DOHH2 (cell line): Measurements from ENCODE around the gene NUDT13.

Source experiments
- H3F3A ChIP-seq: fragments of 200-600 bp; sonication (generic), shearing (Covaris generic); 2 replicates; pipeline ENCODE4 v1.6.0; 2016; ENCODE audit warnings: antibody characterized with exemption, mild to moderate bottlenecking; ENCODE audit not compliant: control insufficient read depth, insufficient read depth
- H3K27ac ChIP-seq: fragments of 200-600 bp; sonication (generic); 2 replicates; pipeline ENCODE4 v1.5.1; 2014; ENCODE audit warnings: low read depth, mild to moderate bottlenecking, low read length, moderate library complexity
- H3K27me3 ChIP-seq: fragments of 200-600 bp; sonication (generic); 2 replicates; pipeline ENCODE4 v1.6.1; 2014; ENCODE audit warnings: mild to moderate bottlenecking, low read length, mixed read lengths; ENCODE audit not compliant: control insufficient read depth
- H3K36me3 ChIP-seq: fragments of 200-600 bp; sonication (generic); 2 replicates; pipeline ENCODE4 v1.6.1; 2014; ENCODE audit warnings: mild to moderate bottlenecking, low read length, moderate library complexity, mixed read lengths; ENCODE audit not compliant: control insufficient read depth
- H3K4me1 ChIP-seq: fragments of 200-600 bp; sonication (generic); 2 replicates; pipeline ENCODE4 v1.6.1; 2014; ENCODE audit warnings: mild to moderate bottlenecking, low read length, mixed read lengths; ENCODE audit not compliant: control insufficient read depth
- H3K4me2 ChIP-seq: fragments of 200-600 bp; sonication (generic); 2 replicates; pipeline ENCODE4 v1.6.0; 2014; ENCODE audit warnings: mild to moderate bottlenecking, low read length, moderate library complexity
- H3K4me3 ChIP-seq: fragments of 200-600 bp; sonication (generic); 2 replicates; pipeline ENCODE4 v1.5.1; 2014; ENCODE audit warnings: mild to moderate bottlenecking, low read length, mixed read lengths
- H3K79me2 ChIP-seq: fragments of 200-600 bp; sonication (generic); 2 replicates; pipeline ENCODE4 v1.6.1; 2014; ENCODE audit warnings: mild to moderate bottlenecking, low read length, mixed read lengths; ENCODE audit not compliant: control insufficient read depth
- H3K9me2 ChIP-seq: fragments of 200-600 bp; sonication (generic); replicated peaks from 2 replicates; pipeline ENCODE4 v1.6.1; 2014; ENCODE audit warnings: mild to moderate bottlenecking, low read length, mixed read lengths; ENCODE audit not compliant: control insufficient read depth
- H3K9me3 ChIP-seq: fragments of 200-600 bp; sonication (generic); 2 replicates; pipeline ENCODE4 v1.6.1; 2014; ENCODE audit warnings: antibody characterized with exemption, low read length, mixed read lengths; ENCODE audit not compliant: control insufficient read depth, insufficient read depth
- H4K20me1 ChIP-seq: fragments of 200-600 bp; sonication (generic); 2 replicates; pipeline ENCODE4 v1.6.0; 2014; ENCODE audit warnings: low read depth, mild to moderate bottlenecking, antibody characterized with exemption, low read length, moderate library complexity; ENCODE audit not compliant: control insufficient read depth, insufficient read depth
- EZH2phosphoT487 ChIP-seq: fragments of 200-600 bp; sonication (generic); IDR thresholded peaks from 2 replicates; pipeline ENCODE4 v1.6.1; 2017; ENCODE audit warnings: borderline replicate concordance, mild to moderate bottlenecking, antibody characterized with exemption, low read length, moderate library complexity, mixed read lengths
- TF ChIP-seq, protein P1 (sequence below): fragments of 200-600 bp; sonication (generic); IDR thresholded peaks from one replicate; pipeline ENCODE4 v1.5.1; 2014; ENCODE audit warnings: antibody characterized with exemption, mild to moderate bottlenecking, low read depth, low read length; ENCODE audit not compliant: poor library complexity, severe bottlenecking

NUDT13 gene

DNA sequence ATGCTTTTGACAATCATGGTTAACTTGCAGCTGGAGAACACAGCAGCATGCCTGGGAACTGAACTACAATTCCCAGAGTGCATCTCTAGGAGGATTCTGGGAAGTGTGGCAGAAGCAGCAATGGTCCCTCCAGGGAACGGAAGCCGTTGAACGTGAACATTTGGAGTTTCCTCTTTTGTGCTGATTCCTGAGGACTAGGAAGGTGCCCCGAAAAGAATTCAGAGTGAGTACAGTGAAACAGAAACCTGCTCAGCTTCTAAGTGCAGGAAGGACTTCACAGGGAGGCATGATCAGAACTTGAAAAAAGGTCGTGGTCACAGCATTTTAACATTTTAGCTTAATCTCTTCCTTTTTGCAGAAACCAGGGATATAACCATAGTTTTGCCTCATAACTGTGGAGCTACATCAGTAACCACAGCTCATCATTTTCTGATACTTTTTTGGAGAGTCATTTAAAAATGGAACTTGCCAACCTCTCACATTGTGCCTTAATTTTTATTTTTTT lies at the start of gene NUDT13:
Gene NUDT13 (plus strand): TSS at position 111 of the 505 bp plus-strand sequence. CDS start 3,911 bp downstream, outside the sequence.
- H4K20me1 ChIP-seq = no peaks in the 10 kb centered on the region
- peaks cover 3% of the 10 kb centered on the region; the same call in 1 of the 2 replicates for H3K36me3 ChIP-seq
- no peaks in the 10 kb centered on the region for H3K9me2 ChIP-seq
- peaks cover 26% of the 10 kb centered on the region for H3F3A ChIP-seq
- H3K27ac ChIP-seq = peak within 1 kb of the TSS; percentile 79
- peaks cover 11% of the 10 kb centered on the region for H3K4me1 ChIP-seq
- peaks cover 3% of the 10 kb centered on the region for H3K79me2 ChIP-seq
- H3K4me3 ChIP-seq = peak within 1 kb of the TSS; percentile 87
- peaks cover 11% of the 10 kb centered on the region; the same call in 1 of the 2 replicates for H3K9me3 ChIP-seq
- no peaks in the 10 kb centered on the region for H3K27me3 ChIP-seq
- TF ChIP-seq, protein P1, sequence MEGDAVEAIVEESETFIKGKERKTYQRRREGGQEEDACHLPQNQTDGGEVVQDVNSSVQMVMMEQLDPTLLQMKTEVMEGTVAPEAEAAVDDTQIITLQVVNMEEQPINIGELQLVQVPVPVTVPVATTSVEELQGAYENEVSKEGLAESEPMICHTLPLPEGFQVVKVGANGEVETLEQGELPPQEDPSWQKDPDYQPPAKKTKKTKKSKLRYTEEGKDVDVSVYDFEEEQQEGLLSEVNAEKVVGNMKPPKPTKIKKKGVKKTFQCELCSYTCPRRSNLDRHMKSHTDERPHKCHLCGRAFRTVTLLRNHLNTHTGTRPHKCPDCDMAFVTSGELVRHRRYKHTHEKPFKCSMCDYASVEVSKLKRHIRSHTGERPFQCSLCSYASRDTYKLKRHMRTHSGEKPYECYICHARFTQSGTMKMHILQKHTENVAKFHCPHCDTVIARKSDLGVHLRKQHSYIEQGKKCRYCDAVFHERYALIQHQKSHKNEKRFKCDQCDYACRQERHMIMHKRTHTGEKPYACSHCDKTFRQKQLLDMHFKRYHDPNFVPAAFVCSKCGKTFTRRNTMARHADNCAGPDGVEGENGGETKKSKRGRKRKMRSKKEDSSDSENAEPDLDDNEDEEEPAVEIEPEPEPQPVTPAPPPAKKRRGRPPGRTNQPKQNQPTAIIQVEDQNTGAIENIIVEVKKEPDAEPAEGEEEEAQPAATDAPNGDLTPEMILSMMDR = no peak
- no peak for TF ChIP-seq EZH2phosphoT487
- H3K4me2 ChIP-seq = peak within 1 kb of the TSS; percentile 91

DNA sequence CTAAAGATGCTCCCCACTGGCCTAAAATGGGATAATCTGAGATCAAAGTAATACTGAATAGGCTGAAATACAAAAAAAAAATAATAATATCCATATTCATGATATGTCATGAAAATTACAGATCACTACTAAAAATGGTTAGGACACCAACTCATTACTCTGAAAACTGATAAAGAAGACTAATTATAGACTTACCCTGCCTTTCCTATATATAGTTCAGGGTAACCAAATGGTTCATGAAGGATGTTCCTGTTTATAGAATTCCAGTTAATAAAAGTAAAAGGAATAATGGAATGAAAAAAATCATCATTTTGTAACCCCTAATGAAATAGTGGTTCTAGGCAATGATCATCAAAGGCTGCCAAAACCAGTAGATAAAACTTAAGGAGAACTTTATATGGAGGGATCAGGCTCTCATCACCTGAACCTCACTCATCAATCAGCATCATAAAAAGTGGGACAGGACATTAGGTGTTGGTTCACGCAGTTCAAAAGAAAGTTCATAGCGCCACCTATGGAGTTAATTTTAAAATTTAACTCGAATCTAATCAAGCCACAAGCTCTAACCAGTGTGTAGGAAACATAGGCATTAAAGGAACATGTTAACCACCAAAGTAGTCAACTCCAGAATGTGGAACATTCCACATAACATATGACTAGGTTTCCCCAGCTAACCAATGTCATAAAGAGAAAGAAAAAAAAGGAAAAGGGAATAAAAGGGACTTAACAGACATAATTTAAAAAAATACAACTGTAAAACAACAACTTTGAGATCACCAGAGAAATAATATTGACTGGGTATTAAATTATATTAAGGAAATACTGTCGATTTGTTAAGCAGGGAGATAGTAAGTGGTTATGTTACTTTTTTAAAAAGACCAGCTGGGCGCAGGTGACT lies 49.3 kb upstream of the NUDT13 start:
- Histone ChIP-seq H4K20me1 (peaks cover 3% of the 10 kb centered on the region; the same call in 1 of the 2 replicates), H3K4me3 (no peak overlapping the region)

DNA sequence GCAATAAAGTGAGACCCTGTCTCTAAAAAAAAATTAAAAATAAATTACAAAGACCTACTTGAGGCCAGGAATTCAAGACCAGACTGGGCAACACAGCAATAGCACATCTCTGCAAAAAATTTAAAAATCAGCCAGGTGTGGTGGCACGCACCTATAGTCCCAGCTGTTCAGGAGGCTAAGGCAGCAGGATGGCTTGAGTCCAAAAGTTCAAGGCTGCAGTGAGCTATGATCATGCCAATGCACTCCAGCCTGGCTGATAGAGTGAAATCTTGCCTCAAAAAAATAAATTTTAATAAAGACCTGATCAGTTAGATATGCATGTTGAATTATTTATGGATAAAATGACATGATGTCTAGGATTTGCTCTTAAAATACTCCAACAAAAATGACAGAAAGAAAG lies 48.5 kb upstream of the NUDT13 start:
- Histone ChIP-seq H3K36me3 (peaks cover 65% of the 10 kb centered on the region), H3K79me2 (no peaks in the 10 kb centered on the region), H3K4me1 (peaks cover 4% of the 10 kb centered on the region; the same call in 1 of the 2 replicates), H3K27ac (no peak overlapping the region), H4K20me1 (peaks cover 3% of the 10 kb centered on the region; the same call in 1 of the 2 replicates), H3K9me2 (no peaks in the 10 kb centered on the region), H3K27me3 (no peaks in the 10 kb centered on the region), H3K4me3 (no peak overlapping the region), H3K4me2 (no peak overlapping the region), H3F3A (peaks cover 7% of the 10 kb centered on the region), H3K9me3 (no peaks in the 10 kb centered on the region)
- TF ChIP-seq EZH2phosphoT487 = no peak
- TF ChIP-seq, protein P1 = no peak

More for the DNA sequence above, 49.3 kb upstream of the NUDT13 start:
- Histone ChIP-seq H3K9me3 (no peaks in the 10 kb centered on the region), H3K4me1 (peaks cover 4% of the 10 kb centered on the region; the same call in 1 of the 2 replicates), H3K9me2 (no peaks in the 10 kb centered on the region), H3K79me2 (no peaks in the 10 kb centered on the region), H3K36me3 (peaks cover 57% of the 10 kb centered on the region), H3K27me3 (no peaks in the 10 kb centered on the region), H3F3A (peaks cover 7% of the 10 kb centered on the region), H3K27ac (no peak overlapping the region), H3K4me2 (no peak overlapping the region)
- TF ChIP-seq, protein P1 = peak; percentile 70
- TF ChIP-seq EZH2phosphoT487 = no peak
